GM18861 (cell line): ENCODE data around the gene NPPC.

Experiments used
- ATAC-seq: cut with Tn5 transposase; IDR thresholded peaks from one replicate; pipeline ENCODE4 v1.9.1; 2021; ENCODE audit not compliant: unreplicated experiment

The NPPC gene

DNA sequence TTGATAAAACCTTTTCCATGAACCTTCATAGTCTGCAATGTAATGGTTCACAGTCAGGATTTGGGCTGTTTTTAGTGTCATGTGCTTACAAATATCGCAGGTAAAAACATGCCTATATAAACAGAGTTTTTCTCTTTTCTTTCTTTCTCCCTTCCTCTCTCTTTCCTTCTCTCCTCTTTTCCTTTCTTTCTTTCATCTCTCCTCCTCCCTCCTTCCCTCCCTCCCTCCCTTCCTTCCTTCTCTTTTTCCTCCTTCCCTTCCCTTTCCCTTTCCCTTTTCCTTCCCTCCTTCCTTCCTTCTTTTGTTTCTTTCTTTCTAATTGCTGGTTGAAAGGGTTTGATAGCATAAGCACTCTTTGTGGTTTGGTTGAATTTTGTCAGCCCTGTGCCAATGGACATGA lies 9.6 kb upstream of the NPPC start:
- no peak for ATAC-seq

DNA sequence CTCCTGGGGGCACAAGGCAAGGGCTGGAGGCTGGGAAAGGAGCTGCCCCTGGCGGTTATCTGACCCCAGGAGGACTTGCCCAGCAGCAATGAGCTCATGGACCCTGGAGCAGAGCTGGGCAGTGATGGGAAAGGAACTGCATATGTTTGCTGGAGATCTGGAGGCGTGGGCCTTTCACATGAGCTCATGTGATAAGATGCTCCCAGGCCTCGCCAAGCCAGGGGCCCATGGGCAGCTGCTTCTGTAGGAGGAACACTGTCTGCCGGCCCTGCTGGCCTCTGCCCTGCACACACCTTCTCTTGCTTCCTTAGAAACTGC lies 9.0 kb upstream of the NPPC start:
- ATAC-seq = no peak

DNA sequence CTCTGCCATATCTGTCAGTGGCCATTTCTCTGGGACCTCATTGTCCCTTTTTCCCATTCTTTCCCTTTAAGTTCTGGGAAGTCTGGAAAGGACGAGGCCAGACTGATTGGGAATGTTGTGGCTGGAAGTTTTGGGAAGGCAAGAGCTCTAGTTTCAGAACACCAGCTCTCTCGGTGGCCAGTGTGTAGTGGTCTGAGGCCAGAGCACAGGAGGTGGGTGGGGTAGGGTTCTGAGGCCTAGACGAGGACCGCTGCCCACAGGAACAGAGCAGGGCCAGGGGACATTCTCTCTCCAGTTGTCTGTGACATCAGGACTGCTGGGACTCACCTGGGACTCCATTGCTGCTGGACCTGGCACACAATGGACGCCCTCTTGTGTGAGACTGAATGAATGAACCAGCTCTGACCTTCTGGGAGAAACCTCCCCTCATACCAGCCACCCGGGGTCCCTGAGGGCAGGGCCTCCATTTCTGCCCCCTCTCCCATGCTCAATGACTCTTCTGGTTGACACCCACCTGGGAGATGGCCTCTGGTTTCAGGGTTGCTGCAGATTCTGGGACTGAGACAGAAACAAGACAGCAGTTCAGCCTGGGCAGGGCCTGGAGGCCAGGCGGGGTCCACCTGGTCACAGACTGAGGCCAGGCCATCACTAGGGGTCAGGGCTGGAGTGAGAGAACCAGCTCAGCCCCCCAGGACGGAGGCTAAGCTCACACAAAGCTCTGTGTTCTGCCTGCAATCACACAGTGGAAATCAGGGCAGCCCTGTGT lies 8.4 kb upstream of the NPPC start:
- ATAC-seq = no peak

DNA sequence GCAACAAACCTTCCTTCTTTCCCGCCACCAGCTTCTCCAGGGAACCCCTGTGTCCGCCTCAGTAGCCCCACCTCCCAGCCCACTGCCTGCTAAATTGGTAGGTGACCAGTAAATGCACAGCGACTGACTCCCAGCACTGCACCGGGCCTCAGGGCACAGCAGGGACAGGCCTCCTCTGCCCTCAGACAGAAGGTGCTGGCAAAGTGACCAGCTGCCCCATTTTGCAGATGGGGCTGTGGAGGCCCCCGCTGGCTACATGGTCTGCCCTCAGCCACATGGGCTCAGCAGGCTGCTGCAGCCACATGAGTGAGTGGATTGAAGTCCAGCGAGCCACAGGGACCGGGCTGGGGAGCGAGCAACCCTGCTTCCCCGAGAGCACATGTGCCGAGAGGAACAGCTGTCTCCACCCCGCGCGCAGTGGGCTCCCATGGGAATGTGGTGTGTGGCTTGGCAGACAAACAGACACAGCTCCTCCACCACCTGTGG lies 7.8 kb upstream of the NPPC start:
- ATAC-seq = no peak

DNA sequence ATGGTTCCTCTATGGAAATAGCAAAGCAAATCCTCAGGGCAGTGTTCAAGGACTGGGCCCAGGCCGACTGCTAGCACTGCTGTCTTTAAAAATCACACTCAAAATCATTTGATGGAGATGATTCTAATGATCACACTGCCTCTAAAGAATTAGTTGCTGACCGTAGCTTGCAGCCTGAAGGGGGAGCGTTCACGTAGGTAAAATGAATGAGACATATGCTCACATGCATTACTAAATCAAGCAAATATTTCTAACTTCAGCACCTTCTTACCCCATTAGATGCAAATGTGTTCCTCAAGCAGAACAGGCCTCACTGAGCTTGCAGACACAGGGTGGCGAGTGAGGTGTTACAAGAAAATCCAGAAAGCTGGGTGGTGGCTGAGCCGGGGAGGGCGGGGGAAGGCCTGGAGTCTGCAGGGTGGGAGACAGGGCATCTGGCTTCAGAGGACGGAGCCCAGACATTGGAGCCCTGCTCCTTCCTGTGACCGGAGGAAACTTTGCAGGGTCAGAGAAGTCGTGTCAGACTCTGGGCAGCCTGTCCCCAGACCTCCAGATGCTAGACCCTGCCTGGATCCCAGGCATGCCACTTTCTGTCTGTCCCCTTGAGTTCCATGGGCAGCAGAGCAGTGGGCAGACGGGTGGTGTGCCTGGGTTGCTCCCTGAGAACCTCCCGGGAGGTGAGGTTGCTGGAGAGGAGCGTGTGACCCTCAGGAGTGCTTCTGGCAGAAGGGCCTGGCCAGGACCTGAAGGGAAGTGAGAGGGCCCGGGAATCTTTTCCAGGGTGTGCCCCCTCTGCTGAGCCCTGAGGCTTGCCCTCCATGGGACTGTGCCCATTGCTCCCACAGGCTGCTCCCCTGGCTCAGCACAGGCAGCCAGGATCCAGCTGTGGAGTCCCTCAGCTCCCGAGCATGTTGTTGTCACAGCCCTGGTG lies 7.1 kb upstream of the NPPC start:
- ATAC-seq = no peak

DNA sequence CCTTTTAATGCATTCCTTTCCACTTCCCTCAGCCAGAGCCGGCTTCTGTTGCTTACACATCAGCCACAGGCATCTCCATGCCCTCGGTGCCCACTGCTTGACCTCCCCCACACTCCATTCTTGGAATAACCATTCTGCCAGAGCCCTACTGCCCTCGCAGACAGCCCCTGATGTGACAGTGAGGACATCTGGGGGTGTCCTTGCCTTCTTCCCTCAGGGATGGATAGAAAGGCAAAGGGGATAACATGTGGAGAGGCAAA lies 6.4 kb upstream of the NPPC start:
- no peak for ATAC-seq

DNA sequence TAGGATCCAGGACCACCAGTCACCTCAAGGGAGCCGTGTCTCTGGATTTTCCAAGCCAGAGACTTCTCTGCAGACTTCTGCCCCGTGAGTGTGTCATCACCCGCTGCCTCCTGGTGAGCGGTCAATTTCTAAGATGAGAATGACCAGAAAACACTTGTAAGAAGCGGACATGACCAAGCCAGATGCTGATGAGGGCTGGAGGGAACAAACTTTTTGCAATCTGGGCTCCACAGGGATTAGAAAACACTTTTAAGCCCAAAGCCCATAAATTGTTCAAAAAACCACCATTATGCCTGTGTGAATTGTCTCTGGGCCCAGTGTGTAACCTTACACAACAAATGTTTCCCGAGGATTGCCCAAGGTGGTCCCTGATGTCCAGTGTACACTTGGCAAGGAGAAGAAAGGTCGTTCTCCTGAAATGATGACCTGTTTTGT lies 5.3 kb upstream of the NPPC start:
- no peak for ATAC-seq

DNA sequence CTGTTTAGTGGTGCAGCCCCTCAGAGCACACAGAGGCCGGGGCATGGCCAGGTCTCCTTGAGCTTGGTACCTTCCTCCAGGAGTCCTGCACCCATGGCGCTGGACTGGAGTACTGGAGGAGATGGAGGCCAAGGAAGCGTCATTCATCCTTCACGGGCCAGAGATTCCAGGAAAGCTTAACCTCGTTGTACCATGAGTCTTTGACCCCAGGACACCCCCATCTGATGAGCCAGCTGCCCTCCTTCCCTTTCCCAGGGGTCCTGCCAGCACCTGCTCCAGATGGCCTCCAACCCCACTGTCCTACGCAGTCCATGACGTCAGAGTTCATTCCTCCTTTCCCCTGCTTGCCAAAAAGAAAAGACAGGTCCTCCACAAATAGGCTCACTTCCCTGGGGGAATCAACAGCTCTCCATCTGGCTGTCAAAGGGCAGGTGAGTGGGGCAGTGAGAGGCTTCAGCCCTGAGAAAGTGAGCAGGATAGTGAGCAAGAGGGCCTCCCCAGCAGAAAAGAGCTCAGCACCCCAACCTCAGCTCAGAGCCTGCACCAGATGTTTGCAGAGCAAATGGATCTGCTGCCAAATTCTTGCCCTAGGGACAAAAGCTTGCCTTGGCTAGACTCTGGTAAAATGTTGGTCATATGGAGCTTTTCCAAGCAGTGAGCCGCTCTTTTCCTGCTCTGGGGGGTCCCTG lies 4.5 kb upstream of the NPPC start:
- no peak for ATAC-seq

DNA sequence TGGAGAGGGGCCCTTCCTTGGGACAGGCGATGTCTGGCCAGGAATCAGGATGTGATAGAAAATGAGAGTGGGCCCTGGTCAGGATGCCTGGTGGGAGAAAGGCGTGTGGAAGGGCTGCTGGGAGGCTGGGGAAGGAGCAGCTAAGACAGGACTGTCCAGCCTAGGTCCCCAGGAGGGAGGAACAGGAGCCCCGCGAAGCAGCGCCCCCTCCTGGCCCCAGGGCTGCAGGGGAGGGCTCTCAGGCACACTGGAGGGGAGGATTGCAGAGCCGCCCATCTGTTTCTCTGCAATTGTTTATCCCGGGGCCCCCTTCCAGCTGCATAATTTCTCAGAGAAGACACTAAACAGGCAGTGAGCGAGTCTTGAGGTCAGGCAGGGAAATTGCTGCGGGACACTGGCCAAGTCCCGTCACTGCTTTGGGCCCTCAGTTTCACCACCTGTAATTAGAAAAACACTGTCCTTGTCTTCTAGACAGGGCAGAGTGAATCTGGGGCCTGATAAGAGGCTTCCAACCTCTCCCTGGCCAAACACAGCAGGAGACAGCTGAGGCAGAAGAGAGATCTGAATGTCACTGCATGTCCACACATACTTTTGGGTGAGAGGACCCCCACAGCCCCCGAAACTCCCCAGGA lies 3.9 kb upstream of the NPPC start:
- no peak for ATAC-seq

DNA sequence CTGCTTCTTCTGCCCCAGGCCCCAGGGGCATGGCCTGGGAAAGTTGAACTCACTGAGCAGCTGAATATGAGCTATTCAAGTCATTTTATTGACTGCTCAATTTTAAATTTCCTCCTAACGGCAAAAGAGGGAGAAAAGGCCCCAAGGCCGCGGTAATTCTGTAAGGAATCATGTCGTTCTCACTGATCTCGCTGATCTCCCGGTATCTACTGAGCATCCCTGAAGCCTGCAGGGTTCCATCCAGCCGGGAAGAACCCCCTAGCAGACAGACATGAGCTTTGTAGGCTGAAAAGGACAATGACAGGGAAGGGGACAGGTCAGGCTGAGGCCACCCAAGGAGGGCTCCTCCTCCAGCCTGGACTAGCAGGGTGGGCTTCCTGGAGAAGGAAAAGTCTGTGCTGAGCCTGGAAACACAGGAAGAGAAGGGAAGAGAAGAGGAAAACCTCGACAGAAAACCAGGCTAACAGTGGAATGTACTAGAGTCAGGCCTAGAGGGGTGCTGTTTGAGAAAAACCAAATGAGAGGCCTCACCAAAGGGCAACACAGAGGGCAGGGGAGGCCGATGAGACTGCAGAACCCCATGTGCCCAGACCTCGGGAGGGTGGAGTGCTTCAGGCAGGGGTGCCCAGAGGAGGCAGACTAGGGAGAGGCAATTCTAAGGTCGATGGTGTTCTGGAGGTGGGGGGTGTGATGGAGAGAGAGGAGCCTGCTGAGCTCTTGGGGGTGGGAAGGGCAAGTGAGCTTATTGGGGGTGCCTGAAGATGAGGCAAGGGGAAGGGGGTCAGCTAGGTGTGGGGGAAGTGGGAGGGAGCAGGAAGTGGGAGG lies 2.9 kb upstream of the NPPC start:
- no peak for ATAC-seq

DNA sequence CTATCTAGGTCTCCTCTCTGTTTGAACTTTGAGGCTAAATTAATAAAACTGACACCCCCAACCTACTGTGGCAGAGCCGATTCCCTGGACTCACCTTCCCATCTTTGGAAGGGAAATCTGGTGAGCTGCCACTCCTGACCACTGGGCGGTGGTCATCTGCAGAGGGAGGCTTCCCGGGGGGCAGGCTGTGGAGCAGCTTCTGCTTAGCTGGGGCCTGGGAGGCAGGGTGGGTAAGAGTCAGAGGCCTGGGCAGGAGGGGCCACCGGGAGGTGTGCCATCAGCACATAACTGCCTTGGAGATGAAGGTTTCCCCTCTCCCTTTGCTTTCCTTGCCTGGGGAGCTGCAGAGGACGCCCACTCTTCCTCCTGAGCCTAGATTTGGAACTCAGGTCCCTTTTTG lies 2.3 kb upstream of the NPPC start:
- no peak for ATAC-seq

DNA sequence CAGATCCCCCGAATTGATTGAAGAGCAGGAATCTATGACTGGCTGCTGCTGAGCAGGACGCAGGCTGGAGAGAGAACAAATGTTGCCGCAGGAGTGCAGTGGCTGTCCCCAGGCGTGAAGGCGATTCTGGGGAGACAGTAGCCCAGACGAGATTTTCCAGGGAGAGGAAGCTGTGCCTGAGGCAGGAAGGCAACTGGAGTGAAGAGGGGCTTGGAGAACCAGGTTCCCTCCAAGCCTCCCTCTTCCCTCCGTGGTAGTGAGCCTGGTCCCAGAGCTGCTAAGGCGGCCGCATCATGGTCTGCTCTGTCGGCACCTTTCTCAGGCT lies 1.3 kb upstream of the NPPC start:
- no peak for ATAC-seq

DNA sequence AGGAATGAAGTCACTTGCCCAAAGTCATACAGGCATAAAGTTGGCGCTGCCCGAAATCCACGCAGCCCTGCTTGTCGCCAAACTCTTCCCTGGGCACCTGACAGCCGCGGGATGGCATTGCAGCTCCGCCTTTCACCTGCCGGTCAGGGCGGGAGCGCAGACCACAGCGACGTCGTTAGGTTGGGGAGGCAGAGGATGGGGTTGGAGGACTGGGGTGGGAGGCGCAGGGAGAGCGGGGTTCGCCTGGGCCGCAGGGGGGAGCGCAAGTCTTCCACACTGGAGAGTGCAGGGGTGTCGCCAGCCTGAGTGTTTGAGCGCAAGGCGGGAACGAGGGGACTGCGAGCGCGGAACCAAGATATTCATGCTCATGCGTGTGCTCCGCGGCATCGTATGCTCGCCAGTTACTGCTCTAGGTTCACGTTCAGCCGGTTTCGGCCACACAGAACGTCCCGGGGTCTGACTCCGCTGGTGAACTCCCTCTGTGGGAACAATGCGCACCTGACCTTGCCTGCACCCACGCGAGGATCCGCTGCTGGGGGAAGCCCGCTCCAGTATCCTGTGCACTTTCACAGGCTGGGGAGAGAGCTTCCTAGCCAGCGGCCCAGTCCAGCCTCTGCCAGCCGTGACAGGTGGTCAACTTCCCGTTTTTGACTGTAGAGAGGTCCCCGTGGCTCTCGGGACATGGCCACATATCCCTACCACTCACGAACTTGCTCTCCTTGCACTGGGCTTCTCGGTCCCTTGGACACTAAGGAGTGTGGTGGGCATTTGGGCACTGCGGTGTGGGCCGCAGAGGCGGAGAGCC lies 767 bp upstream of the NPPC start:
- ATAC-seq = no peak

DNA sequence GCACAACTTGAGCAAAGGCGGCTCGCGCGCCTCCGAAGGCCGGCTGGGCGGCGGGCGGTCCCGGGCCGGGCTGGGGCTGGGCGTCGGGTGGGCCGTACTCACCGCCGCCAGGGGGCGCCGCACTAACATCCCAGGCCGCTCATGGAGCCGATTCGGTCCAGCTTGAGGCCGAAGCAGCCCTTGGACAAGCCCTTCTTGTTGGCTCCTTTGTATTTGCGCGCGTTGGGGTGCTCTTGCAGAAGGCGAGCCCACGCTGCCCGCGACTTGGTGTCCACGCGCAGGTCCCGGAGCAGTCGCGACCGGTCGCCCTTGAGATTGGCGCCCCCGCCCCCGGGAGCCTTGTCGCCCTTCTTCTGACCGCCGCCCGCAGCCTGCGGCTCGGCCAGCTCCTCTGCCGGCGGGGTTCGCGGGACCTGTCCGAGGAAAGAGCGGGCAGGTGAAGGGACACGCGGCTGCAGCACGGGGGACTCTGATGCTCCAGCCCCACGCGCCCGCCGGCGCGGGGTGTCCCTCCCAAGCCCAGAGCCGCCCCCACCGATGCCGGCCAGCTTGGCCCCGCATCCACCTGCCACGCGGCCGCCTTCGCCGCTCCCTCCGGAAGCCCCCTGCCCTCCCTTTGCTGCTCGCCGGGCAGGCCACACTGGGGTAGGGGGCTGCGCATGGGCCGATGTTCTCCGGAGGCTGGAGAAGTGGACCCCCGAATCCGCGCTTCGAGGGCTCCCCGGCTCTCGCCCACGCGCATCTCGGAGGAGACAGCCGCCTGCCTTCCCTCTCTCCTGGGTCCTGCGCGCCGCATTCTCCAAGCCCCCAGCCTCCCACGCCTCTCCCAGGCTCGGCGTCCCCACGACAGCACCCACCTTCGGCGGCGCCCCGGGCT lies 655 bp downstream of the NPPC start:
- ATAC-seq = no peak

DNA sequence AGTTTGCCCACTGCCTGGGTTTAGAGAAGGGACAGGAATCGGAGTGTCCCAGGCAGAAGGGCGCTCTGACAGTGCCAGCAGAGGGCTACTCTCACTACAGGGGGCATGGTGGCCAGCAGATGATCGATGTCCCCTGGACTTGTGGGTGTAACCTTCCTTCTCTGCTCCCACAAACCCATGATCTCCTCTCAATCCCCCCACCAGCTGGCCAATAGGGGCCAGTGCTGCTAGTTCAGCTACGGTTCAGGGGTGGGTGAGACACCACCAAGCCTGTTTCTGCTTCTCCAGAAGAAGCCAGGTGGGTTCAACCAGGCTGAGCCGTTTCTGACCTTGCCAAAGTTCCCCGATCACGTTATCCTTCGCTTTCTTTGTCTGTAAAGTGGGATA lies 1.3 kb downstream of the NPPC start:
- no peak for ATAC-seq

DNA sequence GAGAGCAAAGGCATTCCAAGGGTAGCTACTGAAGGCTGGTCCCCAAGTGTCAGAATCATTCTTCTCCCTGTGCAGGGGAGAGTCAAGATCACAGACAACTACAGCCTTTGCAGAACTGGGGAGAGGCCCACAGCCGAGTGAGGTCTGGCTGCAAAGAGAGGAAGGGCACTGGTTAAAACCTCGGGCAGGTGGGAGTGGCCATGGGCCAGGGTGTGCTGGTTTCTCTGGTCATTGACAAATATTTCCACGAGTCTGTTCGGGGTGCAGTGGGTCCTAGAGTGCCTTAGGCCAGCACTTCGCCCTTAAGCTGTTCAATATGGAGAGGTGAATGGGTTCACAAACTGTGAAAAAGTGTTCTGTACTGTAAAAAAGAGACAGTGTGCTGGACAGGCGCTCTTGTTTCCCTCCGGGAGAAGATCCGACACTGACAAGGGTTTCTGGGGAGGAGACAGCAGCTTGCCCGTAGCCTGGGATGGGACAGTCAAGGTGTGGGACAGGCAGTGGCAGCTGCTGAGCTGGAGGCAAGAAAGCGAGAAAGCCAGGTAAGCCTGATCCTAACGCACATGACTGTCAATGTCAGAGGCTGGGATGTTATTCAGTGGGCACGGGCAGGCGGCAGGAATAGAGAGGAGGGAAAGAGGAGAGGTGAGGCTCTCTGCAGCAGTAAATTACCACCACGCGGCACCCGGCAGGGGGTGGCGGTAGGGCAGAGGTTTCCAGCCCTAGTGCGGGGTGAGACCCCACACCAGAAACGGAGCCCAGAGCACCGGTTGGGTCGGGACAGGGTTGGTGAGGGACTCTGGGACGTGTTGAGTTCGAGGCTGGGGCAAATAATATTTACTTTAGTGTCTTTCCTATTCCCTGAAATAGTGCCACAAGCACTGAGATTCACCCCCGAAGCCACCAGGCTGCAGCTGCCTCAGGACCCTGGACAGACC lies 2.0 kb downstream of the NPPC start:
- no peak for ATAC-seq

DNA sequence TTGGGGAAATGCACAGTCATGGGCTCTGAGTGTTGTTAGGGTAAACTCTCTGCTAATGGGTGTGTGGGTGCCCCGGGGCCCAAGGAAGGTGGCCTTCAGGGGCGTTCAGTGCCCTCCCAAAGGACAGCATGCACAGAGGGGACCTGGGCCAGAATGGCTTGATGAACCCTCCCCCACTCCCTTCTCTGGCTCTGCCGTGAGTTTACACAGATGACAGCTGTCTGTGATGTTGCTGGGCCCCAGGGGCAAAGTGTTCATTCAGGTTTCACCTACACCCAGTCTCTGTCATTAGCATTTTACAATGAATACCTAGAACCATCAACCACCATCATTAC lies 3.2 kb downstream of the NPPC start:
- no peak for ATAC-seq
